GM12873 (cell line): ENCODE data around the gene ZNF48.

Source experiments
- CTCF ChIP-seq: IDR thresholded peaks from 2 replicates; pipeline ENCODE4 v1.5.1; 2012; ENCODE audit warnings: low read depth, mild to moderate bottlenecking, moderate library complexity, low read length, control low read depth; ENCODE audit not compliant: insufficient read depth; ENCODE audit errors: missing control alignments

The ZNF48 gene

GRCh38 chr16:30380803-30381208 is 14.4 kb upstream of the ZNF48 start:
- no peak for TF ChIP-seq CTCF

GRCh38 chr16:30381291-30382041 is 13.8 kb upstream of the ZNF48 start:
- TF ChIP-seq CTCF = no peak

GRCh38 chr16:30382111-30382881 is 12.9 kb upstream of the ZNF48 start, which contains the start of gene SEPTIN1:
Gene SEPTIN1, minus strand, starts transcription at chr16:30382561. Its CDS starts 19 bp downstream, at chr16:30382542.
- TF ChIP-seq CTCF = no peak

GRCh38 chr16:30383521-30383920 is 11.7 kb upstream of the ZNF48 start:
- TF ChIP-seq CTCF = no peak

GRCh38 chr16:30394592-30395154 is 547 bp upstream of the ZNF48 start:
- TF ChIP-seq CTCF = no peak

GRCh38 chr16:30395992-30396585 is 869 bp downstream of the ZNF48 start:
- TF ChIP-seq CTCF = no peak

DNA sequence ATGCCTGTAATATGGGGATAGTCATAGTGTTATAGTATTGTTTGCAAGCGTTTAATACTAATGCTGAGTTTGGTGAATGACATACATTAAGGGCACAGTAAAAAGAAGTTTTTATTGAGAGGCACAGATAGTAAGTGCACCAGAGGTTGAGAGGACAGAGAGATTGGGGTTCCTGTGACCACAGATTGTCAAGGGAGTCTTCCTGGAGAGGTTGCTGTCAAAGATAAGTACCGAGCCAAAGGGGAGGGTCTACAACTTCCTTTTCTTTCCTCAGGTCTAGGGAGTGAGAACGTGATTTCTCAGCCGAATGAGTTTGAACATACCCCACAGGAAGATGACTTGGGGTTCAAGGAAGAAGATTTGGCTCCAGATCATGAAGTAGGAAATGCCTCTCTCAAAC is 1.8 kb downstream of the ZNF48 start:
- TF ChIP-seq CTCF = no peak
